Ovary (tissue), 3 donors: ENCODE results near the gene MEIOC.

Experiments
- CTCF ChIP-seq, 3 donors: fragments of 450-650 bp in 2 of 3; fragments of 200-600 bp in 1 of 3; IDR thresholded peaks; one replicate each; pipeline versions ENCODE4 v1.5.1 to v1.8.0; 2016 to 2022; ENCODE audit warnings: antibody characterized with exemption in 3 of 3, mild to moderate bottlenecking in 1 of 3
- POLR2A ChIP-seq: fragments of 450-650 bp; IDR thresholded peaks from one replicate; pipeline ENCODE4 v1.6.1; 2017; ENCODE audit warnings: antibody characterized with exemption, mild to moderate bottlenecking, moderate library complexity
- donor health status: DM: no; HTN: no; CAD: no.

GRCh38 chr17:44661835-44662234, 5.6 kb downstream of the MEIOC start:
- TF ChIP-seq CTCF (IDR thresholded peaks at IDR 0.05) = no peak
- no peak for TF ChIP-seq POLR2A
